Trophoblast cell (in vitro differentiated cells and primary cell): ENCODE measurements around the gene PKIB.

Experiments used
- DNase-seq, 2 donors: peaks; one replicate each; pipeline ENCODE4 v3.0.0-alpha.2; 2016
- H2AFZ ChIP-seq: 2 replicates; pipeline ENCODE4 v1.6.1; 2013; ENCODE audit warnings: low read length, moderate library complexity, mild to moderate bottlenecking; ENCODE audit not compliant: insufficient read depth, poor library complexity
- H2AK5ac ChIP-seq: 2 replicates; pipeline ENCODE4 v1.6.1; 2013; ENCODE audit warnings: mild to moderate bottlenecking, low read length
- H2BK120ac ChIP-seq: 2 replicates; pipeline ENCODE4 v1.6.1; 2013; ENCODE audit warnings: low read length, mild to moderate bottlenecking, moderate library complexity; ENCODE audit not compliant: insufficient read depth, poor library complexity
- H2BK12ac ChIP-seq: 2 replicates; pipeline ENCODE4 v1.6.1; 2013; ENCODE audit warnings: mild to moderate bottlenecking, low read length, moderate library complexity
- H2BK5ac ChIP-seq: 2 replicates; pipeline ENCODE4 v1.6.1; 2013; ENCODE audit warnings: low read length, low read depth, moderate library complexity, mild to moderate bottlenecking; ENCODE audit not compliant: poor library complexity
- H3K14ac ChIP-seq: 2 replicates; pipeline ENCODE4 v1.6.1; 2013; ENCODE audit warnings: mild to moderate bottlenecking, low read length
- H3K18ac ChIP-seq: 2 replicates; pipeline ENCODE4 v1.6.1; 2013; ENCODE audit warnings: mild to moderate bottlenecking, low read length
- H3K23ac ChIP-seq: 2 replicates; pipeline ENCODE4 v1.6.1; 2013; ENCODE audit warnings: low read length
- H3K27ac ChIP-seq: 2 replicates; pipeline ENCODE4 v1.5.1; 2013; ENCODE audit warnings: low read depth, mild to moderate bottlenecking, inconsistent platforms, low read length, moderate library complexity
- H3K27me3 ChIP-seq: 2 replicates; pipeline ENCODE4 v1.6.1; 2013; ENCODE audit warnings: inconsistent platforms, mild to moderate bottlenecking, low read length, moderate library complexity; ENCODE audit not compliant: insufficient read depth
- H3K36me3 ChIP-seq, 2 experiments: 1 replicate in 1 of 2; 2 replicates in 1 of 2; pipeline ENCODE4 v1.6.1; 2013; ENCODE audit warnings: low read length in 2 of 2, mild to moderate bottlenecking in 2 of 2, moderate library complexity in 1 of 2; ENCODE audit not compliant: insufficient read depth in 2 of 2, control insufficient read depth in 1 of 2
- H3K4ac ChIP-seq: 2 replicates; pipeline ENCODE4 v1.6.1; 2013; ENCODE audit warnings: low read depth, mild to moderate bottlenecking, low read length, moderate library complexity
- H3K4me1 ChIP-seq, 2 experiments: 1 replicate in 1 of 2; 2 replicates in 1 of 2; pipeline ENCODE4 v1.6.1; 2013; ENCODE audit warnings: low read length in 2 of 2, mild to moderate bottlenecking in 2 of 2, moderate library complexity in 1 of 2; ENCODE audit not compliant: insufficient read depth in 2 of 2, control insufficient read depth in 1 of 2
- H3K4me2 ChIP-seq: 2 replicates; pipeline ENCODE4 v1.6.1; 2013; ENCODE audit warnings: inconsistent platforms, mild to moderate bottlenecking, low read length, moderate library complexity
- H3K4me3 ChIP-seq: 2 replicates; pipeline ENCODE4 v1.5.1; 2013; ENCODE audit warnings: mild to moderate bottlenecking, low read depth, low read length, inconsistent platforms
- H3K79me1 ChIP-seq: one replicate; pipeline ENCODE4 v1.6.1; 2013; ENCODE audit warnings: low read length
- H3K79me2 ChIP-seq: 2 replicates; pipeline ENCODE4 v1.6.1; 2013; ENCODE audit warnings: low read length, mild to moderate bottlenecking; ENCODE audit not compliant: control insufficient read depth, insufficient read depth, poor library complexity
- H3K9ac ChIP-seq: 2 replicates; pipeline ENCODE4 v1.6.1; 2013; ENCODE audit warnings: mild to moderate bottlenecking, low read length
- H3K9me3 ChIP-seq: 2 replicates; pipeline ENCODE4 v1.6.1; 2013; ENCODE audit warnings: low read depth, mild to moderate bottlenecking, control low read depth, inconsistent platforms, low read length; ENCODE audit not compliant: insufficient read depth
- H4K12ac ChIP-seq: 2 replicates; pipeline ENCODE4 v1.6.1; 2013; ENCODE audit warnings: low read depth, mild to moderate bottlenecking, low read length, moderate library complexity
- H4K8ac ChIP-seq: 2 replicates; pipeline ENCODE4 v1.6.1; 2013; ENCODE audit warnings: low read depth, mild to moderate bottlenecking, low read length, moderate library complexity
- H4K91ac ChIP-seq: one replicate; pipeline ENCODE4 v1.6.1; 2013; ENCODE audit warnings: low read depth, mild to moderate bottlenecking, low read length, moderate library complexity
- WGBS: extraction: QIAGEN DNeasy Blood & Tissue Kit; methylation state at CpG from one replicate; pipeline ENCODE4 v1.1.7; 2013; ENCODE audit warnings: missing lambda C conversion rate; ENCODE audit not compliant: insufficient read length, insufficient coverage; ENCODE audit errors: extremely low coverage; 5-methylcytosine and 5-hydroxymethylcytosine counted together

PKIB gene

GRCh38 chr6:122734529-122735395 is 124.6 kb downstream of the PKIB start:
- Histone ChIP-seq H3K27me3 (no peaks in the 10 kb centered on the region), H3K23ac (no peak overlapping the region), H2BK5ac (no peak overlapping the region), H4K12ac (no peak overlapping the region), H2BK12ac (no peak overlapping the region), H3K9me3 (peaks cover 1% of the 10 kb centered on the region), H3K79me1 (peaks cover 1% of the 10 kb centered on the region), H3K4ac (no peak overlapping the region), H3K4me3 (no peak overlapping the region), H3K27ac (no peak overlapping the region), H3K36me3 (no peaks in the 10 kb centered on the region), H2AFZ (no peak overlapping the region), H4K91ac (no peak overlapping the region), H3K18ac (no peak overlapping the region), H3K4me2 (no peak overlapping the region), H3K14ac (no peak overlapping the region), H2AK5ac (no peak overlapping the region), H4K8ac (no peak overlapping the region), H3K4me1 (peaks cover 0 to 2% of the 10 kb centered on the region in 2 experiments), H2BK120ac (no peak overlapping the region), H3K79me2 (no peaks in the 10 kb centered on the region), H3K9ac (no peak overlapping the region)
- peak in 1 of 2 donors; percentile 27 for DNase-seq
- WGBS = no CpG with 5 or more reads among the region's 10 CpGs

- Histone ChIP-seq H3K18ac (no peak overlapping the region), H3K4me1 (peaks cover 0 to 2% of the 10 kb centered on the region in 2 experiments), H2AFZ (no peak overlapping the region), H3K4me3 (no peak overlapping the region), H4K12ac (no peak overlapping the region), H3K27ac (no peak overlapping the region), H2AK5ac (no peak overlapping the region), H3K27me3 (no peaks in the 10 kb centered on the region), H3K9me3 (peaks cover 1% of the 10 kb centered on the region), H3K4me2 (no peak overlapping the region), H4K91ac (no peak overlapping the region), H4K8ac (no peak overlapping the region), H3K23ac (no peak overlapping the region), H3K36me3 (no peaks in the 10 kb centered on the region), H3K79me2 (no peaks in the 10 kb centered on the region), H3K4ac (no peak overlapping the region), H2BK120ac (no peak overlapping the region), H3K14ac (no peak overlapping the region), H2BK5ac (no peak overlapping the region), H2BK12ac (no peak overlapping the region), H3K79me1 (peaks cover 1% of the 10 kb centered on the region), H3K9ac (no peak overlapping the region)
- WGBS = no CpG with 5 or more reads among the region's 4 CpGs
- DNase-seq = peak; percentile 66 to 81
Measured at GRCh38 chr6:122735582-122735981, 125.4 kb downstream of the PKIB start.

- Histone ChIP-seq H2BK12ac (no peak overlapping the region), H4K8ac (no peak overlapping the region), H4K12ac (no peak overlapping the region), H3K27ac (no peak overlapping the region), H3K4ac (no peak overlapping the region), H3K4me1 (peaks cover 0 to 2% of the 10 kb centered on the region in 2 experiments), H3K4me2 (no peak overlapping the region), H3K14ac (no peak overlapping the region), H4K91ac (no peak overlapping the region), H3K23ac (no peak overlapping the region), H2AFZ (no peak overlapping the region), H3K79me2 (no peaks in the 10 kb centered on the region), H3K9ac (no peak overlapping the region), H2BK120ac (no peak overlapping the region), H2BK5ac (no peak overlapping the region), H3K36me3 (no peaks in the 10 kb centered on the region), H3K9me3 (peaks cover 1% of the 10 kb centered on the region), H3K4me3 (no peak overlapping the region), H3K79me1 (peaks cover 1% of the 10 kb centered on the region), H2AK5ac (no peak overlapping the region), H3K18ac (no peak overlapping the region), H3K27me3 (no peaks in the 10 kb centered on the region)
- WGBS = no CpG with 5 or more reads among the region's 4 CpGs
- DNase-seq = peak in 1 of 2 donors; percentile 42
Measured at GRCh38 chr6:122736163-122736562, 126.0 kb downstream of the PKIB start.

GRCh38 chr6:122736616-122737015 is 126.4 kb downstream of the PKIB start:
- Histone ChIP-seq H2AFZ (no peak overlapping the region), H3K4me2 (no peak overlapping the region), H4K8ac (no peak overlapping the region), H3K79me2 (no peaks in the 10 kb centered on the region), H4K12ac (no peak overlapping the region), H3K36me3 (no peaks in the 10 kb centered on the region), H3K4me3 (no peak overlapping the region), H3K4me1 (peaks cover 0 to 2% of the 10 kb centered on the region in 2 experiments), H2AK5ac (no peak overlapping the region), H3K9ac (no peak overlapping the region), H3K23ac (no peak overlapping the region), H2BK120ac (no peak overlapping the region), H3K27ac (no peak overlapping the region), H2BK12ac (no peak overlapping the region), H3K4ac (no peak overlapping the region), H4K91ac (no peak overlapping the region), H3K18ac (no peak overlapping the region), H3K79me1 (peaks cover 1% of the 10 kb centered on the region), H2BK5ac (no peak overlapping the region), H3K27me3 (no peaks in the 10 kb centered on the region), H3K14ac (no peak overlapping the region), H3K9me3 (peaks cover 1% of the 10 kb centered on the region)
- no peak for DNase-seq
- WGBS = no CpG with 5 or more reads among the region's 3 CpGs
